ENCODE results near the gene PITPNC1. TPM values are rescaled to one million over a fixed set of nuclear protein-coding genes. Genes with fewer than 3 reads are reported as not detected.
"Not testable (repeated sequence)": the region's sequence is repeated elsewhere in the genome, so short reads cannot be mapped to it uniquely, and the experiment has no call there.

Gene PITPNC1
- total and polyA plus RNA-seq, 2 experiments from 2014 or later: 5.8 to 7.3 TPM

DNA sequence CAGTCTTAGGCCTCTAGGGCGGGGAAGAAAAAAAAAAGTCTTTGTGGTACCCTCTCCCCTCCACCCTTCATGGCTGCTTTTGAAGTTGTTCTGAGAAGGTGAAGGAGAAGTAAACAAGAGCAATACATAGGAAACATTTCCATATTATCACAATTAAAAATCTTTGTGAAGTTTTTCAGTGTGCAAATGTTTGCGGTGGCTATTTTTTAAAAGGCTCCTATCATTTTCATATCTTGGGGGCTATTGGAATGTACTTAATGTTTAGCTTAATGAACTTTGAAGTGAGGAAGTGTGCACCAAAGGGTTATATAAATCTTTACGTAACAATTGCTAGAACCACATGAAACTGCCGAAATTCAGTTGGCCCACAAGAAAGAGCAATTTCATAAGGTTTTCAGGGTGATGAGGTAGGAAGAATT lies 348.3 kb downstream of the PITPNC1 start:
- Histone ChIP-seq H3K4me1 (ENCODE audit: insufficient read depth) (no peaks in the 10 kb centered on the region), H3K27me3 (replicated peaks; ENCODE audit: insufficient read depth) (no peaks in the 10 kb centered on the region), H3K9me3 (ENCODE audit: low read depth) (no peaks in the 10 kb centered on the region), H3K4me2 (ENCODE audit: unreplicated experiment) (no peak overlapping the region), H3K9ac (no peak overlapping the region), H3K27ac (no peak overlapping the region), H3K36me3 (ENCODE audit: low read depth) (peaks cover 66% of the 10 kb centered on the region), H4K20me1 (ENCODE audit: insufficient read depth) (no peaks in the 10 kb centered on the region), H3K9me2 (ENCODE audit: insufficient read depth) (no peaks in the 10 kb centered on the region), H3K4me3 (no peak overlapping the region), H2AFZ (no peak overlapping the region), H3F3A (ENCODE audit: insufficient read depth) (no peaks in the 10 kb centered on the region), H3K79me2 (ENCODE audit: insufficient read depth) (peaks cover 40% of the 10 kb centered on the region)
- TF ChIP-seq EZH2 (IDR thresholded peaks at IDR 0.05; ENCODE audit: insufficient read depth, poor library complexity, severe bottlenecking) (no peak), EZH2phosphoT487 (IDR thresholded peaks at IDR 0.05; ENCODE audit: insufficient read depth, low read depth) (no peak)
- in situ Hi-C loops (cut with MboI): no loop called here
- 97 to 98% methylated on average over 4 of the region's 4 CpGs for WGBS, 2 experiments (ENCODE audit: low coverage in 1 of 2, low lambda C conversion rate in 2 of 2, missing lambda C conversion rate in 2 of 2)
- DNase-seq: no peak

GRCh38 chr17:67725807-67726206 lies 348.7 kb downstream of the PITPNC1 start:
- WGBS, 2 experiments (ENCODE audit: low coverage in 1 of 2, low lambda C conversion rate in 2 of 2, missing lambda C conversion rate in 2 of 2): 97 to 98% methylated on average over 4 of the region's 4 CpGs
- no peaks in the 10 kb centered on the region for H3K4me1 ChIP-seq (ENCODE audit: insufficient read depth)
- no peaks in the 10 kb centered on the region for H3F3A ChIP-seq (ENCODE audit: insufficient read depth)
- no peaks in the 10 kb centered on the region for H4K20me1 ChIP-seq (ENCODE audit: insufficient read depth)
- in situ Hi-C loops (cut with MboI): no loop called here
- no peak overlapping the region for H3K4me2 ChIP-seq (ENCODE audit: unreplicated experiment)
- no peak for DNase-seq
- H3K79me2 ChIP-seq (ENCODE audit: insufficient read depth): peaks cover 40% of the 10 kb centered on the region
- H3K9me3 ChIP-seq (ENCODE audit: low read depth): no peaks in the 10 kb centered on the region
- H3K27ac ChIP-seq: no peak overlapping the region
- H3K27me3 ChIP-seq (replicated peaks; ENCODE audit: insufficient read depth): no peaks in the 10 kb centered on the region
- H3K4me3 ChIP-seq: no peak overlapping the region
- no peak for TF ChIP-seq EZH2phosphoT487 (IDR thresholded peaks at IDR 0.05; ENCODE audit: insufficient read depth, low read depth)
- no peak for TF ChIP-seq EZH2 (IDR thresholded peaks at IDR 0.05; ENCODE audit: insufficient read depth, poor library complexity, severe bottlenecking)
- H2AFZ ChIP-seq: no peak overlapping the region
- H3K9me2 ChIP-seq (ENCODE audit: insufficient read depth): no peaks in the 10 kb centered on the region
- H3K36me3 ChIP-seq (ENCODE audit: low read depth): peaks cover 67% of the 10 kb centered on the region
- no peak overlapping the region for H3K9ac ChIP-seq

DNA sequence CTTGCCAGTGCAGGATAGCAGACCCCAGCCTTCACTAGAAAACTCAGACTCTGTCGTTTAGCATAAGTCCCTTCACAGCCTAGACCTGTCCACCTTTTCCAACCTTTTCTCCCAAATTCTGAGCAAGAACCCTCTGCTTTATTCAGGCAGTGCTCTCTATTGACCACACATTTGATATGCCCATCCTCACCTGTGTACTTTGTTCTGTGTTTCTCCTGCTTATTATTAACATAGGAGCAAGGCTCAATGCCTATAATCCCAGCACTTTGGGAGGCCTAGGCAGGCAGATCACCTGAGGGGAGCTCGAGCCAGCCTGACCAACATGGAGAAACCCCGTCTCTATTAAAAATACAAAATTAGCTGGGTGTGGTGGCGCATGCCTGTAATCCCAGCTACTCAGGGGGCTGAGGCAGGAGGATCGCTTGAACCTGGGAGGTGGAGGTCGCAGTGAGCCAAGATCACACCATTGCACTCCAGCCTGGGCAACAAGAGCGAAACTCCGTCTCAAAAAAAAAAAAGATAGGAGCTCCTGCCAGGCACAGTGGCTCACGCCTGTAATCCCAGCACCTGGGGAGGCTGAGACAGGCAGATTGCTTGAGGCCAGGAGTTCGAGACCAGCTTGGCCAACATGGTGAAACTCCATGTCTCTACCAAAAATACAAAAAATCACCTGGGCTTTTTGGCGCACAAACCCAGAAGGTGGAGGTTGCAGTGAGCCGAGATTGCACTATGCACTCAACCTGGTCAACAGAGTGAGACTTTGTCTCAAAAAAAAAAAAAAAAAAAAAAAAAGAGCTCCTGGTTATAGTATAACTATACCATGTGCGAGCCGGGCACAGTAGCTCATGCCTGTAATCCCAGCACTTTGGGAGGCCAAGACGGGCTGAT lies 350.3 kb downstream of the PITPNC1 start:
- H3K4me3 ChIP-seq; H3K9me2 ChIP-seq (ENCODE audit: insufficient read depth); H2AFZ ChIP-seq; H3K4me2 ChIP-seq (ENCODE audit: unreplicated experiment); in situ Hi-C loops (cut with MboI); H3K9ac ChIP-seq; H4K20me1 ChIP-seq (ENCODE audit: insufficient read depth); H3K4me1 ChIP-seq (ENCODE audit: insufficient read depth); DNase-seq; H3K9me3 ChIP-seq (ENCODE audit: low read depth); H3K27me3 ChIP-seq (replicated peaks; ENCODE audit: insufficient read depth); H3F3A ChIP-seq (ENCODE audit: insufficient read depth); H3K27ac ChIP-seq: not testable (repeated sequence)
- peaks cover 65% of the 10 kb centered on the region for H3K36me3 ChIP-seq (ENCODE audit: low read depth)
- H3K79me2 ChIP-seq (ENCODE audit: insufficient read depth): peaks cover 41% of the 10 kb centered on the region
- WGBS, 2 experiments (ENCODE audit: low coverage in 1 of 2, low lambda C conversion rate in 2 of 2, missing lambda C conversion rate in 2 of 2): 96% methylated on average over 14 to 15 of the region's 15 CpGs

DNA sequence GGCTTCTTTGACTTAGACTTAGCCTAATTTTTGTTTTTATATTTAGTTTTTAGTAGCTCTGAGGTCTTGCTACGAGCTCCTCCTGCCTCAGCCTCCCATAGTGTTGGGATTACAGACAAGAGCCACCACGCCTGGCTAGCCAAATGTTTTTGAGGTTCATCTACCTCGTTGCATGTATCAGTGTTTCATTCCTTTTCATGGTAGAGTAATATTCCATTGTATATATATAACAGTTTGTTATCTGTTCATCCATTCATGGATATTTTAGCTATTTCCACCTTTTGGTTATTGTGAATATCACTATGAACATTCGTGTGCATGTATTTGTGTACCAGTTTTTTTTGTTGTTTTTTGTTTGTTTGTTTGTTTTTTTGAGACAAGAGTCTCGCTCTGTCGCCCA lies 352.8 kb downstream of the PITPNC1 start:
- no peaks in the 10 kb centered on the region for H3K9me2 ChIP-seq (ENCODE audit: insufficient read depth)
- TF ChIP-seq EZH2 (IDR thresholded peaks at IDR 0.05; ENCODE audit: insufficient read depth, poor library complexity, severe bottlenecking) (no peak), EZH2phosphoT487 (IDR thresholded peaks at IDR 0.05; ENCODE audit: insufficient read depth, low read depth) (no peak)
- WGBS, 2 experiments (ENCODE audit: low coverage in 1 of 2, low lambda C conversion rate in 2 of 2, missing lambda C conversion rate in 2 of 2): 96 to 99% methylated on average over 6 of the region's 6 CpGs
- H4K20me1 ChIP-seq (ENCODE audit: insufficient read depth): no peaks in the 10 kb centered on the region
- H3K27me3 ChIP-seq (replicated peaks; ENCODE audit: insufficient read depth): no peaks in the 10 kb centered on the region
- in situ Hi-C loops (cut with MboI): no loop called here
- no peak overlapping the region for H3K9ac ChIP-seq
- no peaks in the 10 kb centered on the region for H3K9me3 ChIP-seq (ENCODE audit: low read depth)
- no peaks in the 10 kb centered on the region for H3F3A ChIP-seq (ENCODE audit: insufficient read depth)
- peaks cover 59% of the 10 kb centered on the region for H3K79me2 ChIP-seq (ENCODE audit: insufficient read depth)
- H3K27ac ChIP-seq: no peak overlapping the region
- no peak for DNase-seq
- H3K4me3 ChIP-seq: no peak overlapping the region
- no peak overlapping the region for H2AFZ ChIP-seq
- H3K4me2 ChIP-seq (ENCODE audit: unreplicated experiment): no peak overlapping the region
- peaks cover 66% of the 10 kb centered on the region for H3K36me3 ChIP-seq (ENCODE audit: low read depth)
- no peaks in the 10 kb centered on the region for H3K4me1 ChIP-seq (ENCODE audit: insufficient read depth)

Data from GM23248 (cell line).